Measurements from ENCODE around the gene CHCHD6. TPM values are rescaled to one million over a fixed set of nuclear protein-coding genes. Genes with fewer than 3 reads are reported as not detected.

Gene CHCHD6
- total and polyA plus RNA-seq, 2 of the 4 experiments (the other 2 are of a cell fraction) = 18.8 to 28.9 TPM

GRCh38 chr3:126866175-126866759 lies 162.2 kb downstream of the CHCHD6 start:
- intact Hi-C loops (cut with micrococcal nuclease) (no loop called here), in situ Hi-C loops (cut with MboI; ENCODE audit: low sequenced_read_pairs) (no loop called here), dilution Hi-C loops (cut with HindIII; ENCODE audit: low sequenced_read_pairs, unreplicated experiment) (no loop called here)
- no peak overlapping the region for H2AK5ac ChIP-seq (ENCODE audit: low read depth, low read length)
- no peak overlapping the region for H4K8ac ChIP-seq (ENCODE audit: low read depth in 2 of 2, low read length in 2 of 2)
- H4K91ac ChIP-seq (ENCODE audit: insufficient read depth, low read depth, low read length) = no peak overlapping the region
- H3K14ac ChIP-seq (replicated peaks; ENCODE audit: low read depth, low read length) = no peak overlapping the region
- no peak overlapping the region for H2BK120ac ChIP-seq (ENCODE audit: low read depth, low read length)
- ATAC-seq (ENCODE audit: low read depth) (no peak), DNase-seq (no peak)
- POLR2A ChIA-PET (ENCODE audit: unreplicated experiment) = no interaction called here
- H3K56ac ChIP-seq (ENCODE audit: extremely low read depth, insufficient read depth, low read length) = no peak overlapping the region
- no peaks in the 10 kb centered on the region for H4K20me1 ChIP-seq (ENCODE audit: insufficient read depth, low read length)
- H3K79me1 ChIP-seq (ENCODE audit: low read depth in 1 of 2, low read length in 2 of 2) = no peaks in the 10 kb centered on the region; a peak in 1 of 4 replicates
- H3K9me1 ChIP-seq (ENCODE audit: insufficient read depth, low read length) = peaks cover 3% of the 10 kb centered on the region; the same call in 1 of the 2 replicates
- no peak overlapping the region for H2AK9ac ChIP-seq (replicated peaks; ENCODE audit: low read depth, low read length, poor library complexity)
- H2BK15ac ChIP-seq (ENCODE audit: low read depth, low read length) = no peak overlapping the region
- no peaks in the 10 kb centered on the region for H3K4me1 ChIP-seq (ENCODE audit: control insufficient read depth, insufficient read depth, low read length)
- H3K36me3 ChIP-seq (ENCODE audit: control insufficient read depth, insufficient read depth, low read length) = no peaks in the 10 kb centered on the region
- H4K5ac ChIP-seq (ENCODE audit: low read depth, low read length) = no peak overlapping the region
- no peak overlapping the region for H3K4me3 ChIP-seq (ENCODE audit: insufficient read depth, low read depth, low read length)
- TF ChIP-seq FOS (IDR thresholded peaks at IDR 0.05; ENCODE audit: low read depth, low read length) (no peak), MXI1 (IDR thresholded peaks at IDR 0.05; ENCODE audit: borderline replicate concordance, low read depth, low read length) (no peak), MAZ (IDR thresholded peaks at IDR 0.05; ENCODE audit: borderline replicate concordance, low read depth, low read length) (no peak), RFX5 (IDR thresholded peaks at IDR 0.05; ENCODE audit: low read depth, low read length) (no peak), RAD21 (IDR thresholded peaks at IDR 0.05; ENCODE audit: low read length) (no peak)
- no peaks in the 10 kb centered on the region for H3K27me3 ChIP-seq (ENCODE audit: control insufficient read depth, insufficient read depth, low read length)
- H3K4me2 ChIP-seq (ENCODE audit: low read depth, low read length) = no peak overlapping the region
- WGBS, 2 experiments (ENCODE audit: extremely low coverage in 2 of 2, insufficient read length in 1 of 2) = 82% methylated on average over 2 of the region's 3 CpGs; no CpG with 5 or more reads in 1 of the 2 experiments
- no peak overlapping the region for H2BK20ac ChIP-seq (ENCODE audit: low read depth, low read length)
- H3K4ac ChIP-seq (ENCODE audit: low read depth, low read length) = no peak overlapping the region
- H3K9ac ChIP-seq (ENCODE audit: low read depth, low read length) = no peak overlapping the region
- H2AFZ ChIP-seq (replicated peaks; ENCODE audit: low read length, poor library complexity) = no peak overlapping the region
- no peak overlapping the region for H3K23ac ChIP-seq (ENCODE audit: low read depth, low read length)
- BruUV-seq (replicated peaks) = no TSS peak
- H2BK5ac ChIP-seq (ENCODE audit: low read depth, low read length, poor library complexity, severe bottlenecking) = no peak overlapping the region
- no peak overlapping the region for H3K27ac ChIP-seq (ENCODE audit: insufficient read depth, low read length)
- no peaks in the 10 kb centered on the region for H3K9me3 ChIP-seq (ENCODE audit: control insufficient read depth, insufficient read depth, low read length)
- no peak overlapping the region for H3K18ac ChIP-seq (ENCODE audit: low read depth, low read length)
- CTCF ChIA-PET = no interaction called here

All from IMR-90 (cell line).